Head of caudate nucleus (tissue), 42 donors: ENCODE data around the gene KRT86.
"Not testable (repeated sequence)": the region's sequence is repeated elsewhere in the genome, so short reads cannot be mapped to it uniquely, and the experiment has no call there.

Source experiments
- DNase-seq, 42 donors: peaks; one replicate each; pipeline versions ENCODE4 v3.0.0 to v3.0.0-alpha.2; 2020 to 2021; ENCODE audit warnings: mixed read lengths in 7 of 42
- intact Hi-C: fragments of 100-400 bp; cut with DNase I; formaldehyde crosslinking; loops from one replicate; pipeline ENCODE4 v1.15.0; 2022

Gene KRT86

GRCh38 chr12:52280796-52281560 is 6.5 kb downstream of the KRT86 start:
- intact Hi-C loops, result no loop called here
- DNase-seq, result peak in 3 of 42 donors; percentile 8 to 28 (median 18)

- DNase-seq, result peak in 2 of 42 donors; percentile 19 to 22
- intact Hi-C loops, result no loop called here
Measured at GRCh38 chr12:52284562-52285171, 10.2 kb downstream of the KRT86 start.

GRCh38 chr12:52285172-52285745 is 10.8 kb downstream of the KRT86 start:
- peak in 1 of 42 donors; percentile 10 for DNase-seq
- intact Hi-C loops, result no loop called here

GRCh38 chr12:52285851-52286530 is 11.5 kb downstream of the KRT86 start:
- intact Hi-C loops, result no loop called here
- peak in 3 of 42 donors; percentile 18 to 28 (median 23) for DNase-seq

DNA sequence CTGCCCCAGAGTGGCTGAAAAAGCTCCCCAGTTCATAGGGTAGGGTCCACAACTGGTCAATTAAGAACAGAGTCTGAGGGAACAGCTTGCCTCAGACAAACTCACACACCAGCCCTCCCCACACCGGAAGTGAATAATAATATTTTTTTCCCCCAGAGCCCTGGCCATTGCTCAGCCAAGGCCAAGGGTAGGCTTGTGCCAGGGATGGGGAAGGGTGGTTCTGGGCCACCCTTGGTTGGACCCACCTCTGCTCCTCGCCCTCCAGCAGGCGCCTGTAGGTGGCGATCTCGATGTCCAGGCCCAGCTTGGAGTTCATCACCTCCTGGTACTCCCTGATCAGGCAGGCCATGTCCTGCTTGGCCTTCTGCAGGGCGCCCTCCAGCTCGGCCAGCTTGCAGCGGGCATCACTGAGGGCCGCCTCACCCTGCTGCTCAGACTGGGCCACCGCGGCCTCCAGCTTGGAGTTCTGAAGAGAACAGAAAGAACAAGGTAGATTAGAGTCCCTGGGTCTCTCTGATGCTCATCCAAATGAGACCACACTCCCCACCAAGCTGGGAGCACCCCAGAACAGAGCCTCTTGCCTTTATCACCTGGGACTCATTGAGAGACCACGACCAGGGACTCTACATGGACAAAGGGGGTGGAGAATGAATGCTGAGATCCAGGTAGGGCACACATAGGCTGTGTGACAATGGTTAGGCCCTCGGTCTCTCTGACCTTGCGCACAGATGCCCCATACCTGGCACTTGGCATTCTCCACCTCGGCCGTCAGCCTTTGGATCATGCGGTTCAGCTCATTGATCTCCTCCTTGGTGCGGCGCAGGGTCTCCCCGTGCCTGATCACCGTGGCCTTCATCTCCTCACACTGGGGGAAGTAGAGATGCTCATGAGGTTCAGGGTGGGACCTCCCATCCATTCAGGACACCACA is 12.7 kb downstream of the KRT86 start:
- DNase-seq, result peak in 4 of 42 donors; percentile 7 to 19 (median 16)
- intact Hi-C loops, result not testable (repeated sequence)

GRCh38 chr12:52287816-52288805 is 13.7 kb downstream of the KRT86 start:
- DNase-seq, result peak in 4 of 42 donors; percentile 4 to 28 (median 20)

GRCh38 chr12:52290483-52291134 is 16.2 kb downstream of the KRT86 start:
- DNase-seq, intact Hi-C loops: not testable (repeated sequence)

More at GRCh38 chr12:52287816-52288805, 13.7 kb downstream of the KRT86 start:
- intact Hi-C loops, result not testable (repeated sequence)

DNA sequence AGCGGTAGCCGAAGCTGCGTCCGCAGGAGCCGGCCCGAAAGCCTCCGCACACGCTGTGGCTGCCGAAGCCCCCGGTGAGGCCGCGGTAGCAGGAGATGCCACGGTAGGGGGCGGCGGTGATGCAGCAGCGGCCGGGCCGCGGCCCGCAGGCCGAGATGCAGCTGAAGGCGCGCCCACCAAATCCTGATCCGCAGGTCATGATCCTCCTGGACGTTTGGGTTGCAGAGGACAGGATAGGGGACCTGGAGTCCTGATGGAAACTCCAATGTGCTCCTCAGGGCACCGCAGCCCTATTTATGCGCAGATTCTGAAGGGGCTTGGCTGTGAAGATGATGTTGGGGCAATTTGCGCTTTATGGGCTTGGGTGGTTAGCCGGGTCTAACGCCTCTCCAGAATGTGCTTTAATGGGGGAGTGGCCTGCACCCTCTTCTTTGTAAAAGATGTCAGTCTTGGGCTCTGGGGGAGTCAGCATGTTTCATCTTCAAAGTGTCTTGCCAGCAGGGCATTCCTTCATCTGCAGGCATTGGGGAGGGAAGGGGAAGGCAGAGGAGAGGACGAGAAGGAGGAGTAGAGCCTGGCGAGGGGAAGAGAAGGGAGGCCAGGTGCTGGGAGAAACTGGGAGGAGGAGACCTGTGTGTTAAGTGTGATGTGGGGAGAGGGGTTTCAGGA is 17.0 kb downstream of the KRT86 start, which contains the start of gene KRT81:
Gene KRT81 (minus strand): TSS at position 268 of the 669 bp plus-strand sequence. CDS start 69 bp downstream, at position 199.
- peak in 3 of 42 donors; percentile 12 to 24 (median 24) for DNase-seq
- intact Hi-C loops, result no loop called here

GRCh38 chr12:52293926-52294325 is 19.5 kb downstream of the KRT86 start:
- peak in 2 of 42 donors; percentile 4 to 19 for DNase-seq
- intact Hi-C loops, result no loop called here

DNA sequence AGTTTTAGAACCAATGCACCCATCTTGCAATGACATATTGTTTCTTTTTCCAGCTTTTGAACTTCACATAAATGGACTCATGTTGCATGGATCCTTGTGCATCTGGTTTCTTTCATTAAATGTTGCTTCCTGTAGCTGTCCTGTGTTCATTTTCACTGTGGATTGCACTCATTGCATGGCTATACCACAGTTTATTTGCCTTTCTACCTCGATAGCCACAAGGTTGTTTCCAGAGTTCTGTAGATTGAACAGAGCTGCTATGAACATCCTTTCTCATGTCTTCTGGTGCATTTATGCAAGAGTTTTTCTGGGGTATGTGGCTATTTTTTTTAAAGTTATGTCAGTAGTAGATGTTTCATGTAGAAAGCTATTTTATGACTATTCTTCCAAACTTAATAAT is 20.4 kb downstream of the KRT86 start:
- intact Hi-C loops, result no loop called here
- DNase-seq, result no peak

DNA sequence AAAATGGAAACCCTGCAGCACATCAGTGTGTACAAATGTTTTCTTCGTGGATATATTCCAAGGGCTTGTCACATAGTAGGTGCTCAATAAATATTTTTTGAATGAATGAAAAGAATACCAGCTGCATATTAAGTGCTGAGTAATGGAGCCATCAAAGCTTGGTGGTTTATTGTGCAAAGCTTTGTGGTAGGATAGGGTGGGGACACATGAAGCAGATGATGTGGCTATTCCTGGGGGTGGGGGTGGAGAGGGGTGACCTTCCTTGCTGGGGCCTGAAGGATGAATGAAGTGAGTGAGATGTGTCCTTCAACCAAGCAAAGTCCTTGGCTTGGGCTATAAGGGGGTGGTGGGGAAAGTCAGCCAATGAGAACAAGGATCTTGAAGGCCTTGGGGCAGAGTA is 21.2 kb downstream of the KRT86 start:
- intact Hi-C loops, result no loop called here
- DNase-seq, result no peak

DNA sequence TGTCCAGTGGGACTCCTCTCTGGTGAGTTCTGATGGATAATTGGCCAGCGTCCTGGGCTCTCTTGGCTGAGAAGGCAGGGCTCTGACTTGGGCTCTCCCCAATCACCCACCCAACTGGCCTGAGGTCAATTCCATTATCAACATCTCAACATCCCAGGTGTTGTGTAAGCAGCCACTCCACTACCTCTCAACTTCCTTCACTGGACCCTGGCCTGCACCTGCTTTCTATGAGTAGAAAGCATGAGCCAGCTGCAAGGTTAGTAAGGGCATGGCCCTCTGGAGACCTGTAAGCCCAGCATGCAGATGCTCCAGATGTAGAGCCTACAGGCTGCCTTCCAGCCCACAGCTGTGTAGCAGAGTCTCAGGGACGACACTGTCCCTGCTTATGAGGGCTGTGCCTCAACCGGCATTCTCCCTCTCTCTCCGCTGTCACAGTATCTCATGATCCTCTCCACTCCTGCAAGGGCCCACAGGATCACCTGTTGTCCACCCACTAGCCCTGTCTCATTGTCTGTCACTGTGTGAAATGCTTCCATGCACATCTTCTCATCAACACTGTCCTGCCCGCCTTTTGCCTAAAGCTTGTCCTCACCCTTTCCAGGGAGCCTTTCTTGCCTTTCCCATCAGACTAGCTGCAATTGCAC is 22.2 kb downstream of the KRT86 start:
- DNase-seq, result peak in 3 of 42 donors; percentile 2 to 9 (median 7)
- intact Hi-C loops, result no loop called here

- intact Hi-C loops, result no loop called here
- no peak for DNase-seq
Measured at GRCh38 chr12:52298677-52299190, 24.3 kb downstream of the KRT86 start.

- intact Hi-C loops, result no loop called here
- no peak for DNase-seq
Measured at GRCh38 chr12:52300796-52301691, 26.6 kb downstream of the KRT86 start.
